Measurements from ENCODE around the gene POLR1G. TPM values are rescaled to one million over a fixed set of nuclear protein-coding genes. Genes with fewer than 3 reads are reported as not detected.

Gene POLR1G
- total and polyA plus RNA-seq, 9 of the 15 experiments (the other 6 are each of a cell fraction or from before 2014, with no cell fraction given) = 3.0 to 50.1 (median 27.4) TPM

DNA sequence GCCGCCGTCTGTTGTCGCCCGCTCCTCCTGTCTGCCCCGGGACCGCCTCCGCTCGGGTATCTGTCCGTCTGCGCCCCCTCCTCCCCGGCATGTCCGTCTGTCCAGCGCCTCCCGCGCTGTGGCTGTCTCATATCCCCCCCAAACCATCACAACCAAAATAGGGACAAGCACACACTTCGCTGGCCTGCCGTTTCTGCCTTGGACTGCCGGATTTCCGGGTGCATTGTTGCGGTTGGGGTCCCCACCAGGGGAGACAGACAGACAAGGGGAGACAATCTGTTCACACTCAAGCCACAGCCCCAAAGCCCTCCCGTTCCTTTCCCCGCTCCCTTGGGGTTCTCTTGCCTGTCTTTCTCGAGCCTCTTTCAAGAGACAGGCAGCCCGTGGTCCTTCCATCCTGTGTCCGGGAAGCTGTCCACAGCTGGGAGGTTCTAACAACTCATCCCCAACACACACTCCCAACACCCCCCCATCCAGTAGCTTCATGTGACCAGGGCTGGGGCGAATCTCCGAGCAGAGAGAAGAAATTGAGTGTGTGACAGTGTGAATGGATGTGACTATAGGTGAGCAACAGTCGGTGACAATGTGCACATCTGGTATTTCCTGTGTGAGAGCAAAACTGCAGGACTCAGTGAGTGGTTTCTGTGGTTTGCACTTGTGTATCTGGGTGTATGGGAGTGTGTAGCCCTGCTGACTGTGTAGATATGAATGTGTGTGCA lies 44.8 kb downstream of the POLR1G start (continued):
- TF ChIP-seq, protein P1, sequence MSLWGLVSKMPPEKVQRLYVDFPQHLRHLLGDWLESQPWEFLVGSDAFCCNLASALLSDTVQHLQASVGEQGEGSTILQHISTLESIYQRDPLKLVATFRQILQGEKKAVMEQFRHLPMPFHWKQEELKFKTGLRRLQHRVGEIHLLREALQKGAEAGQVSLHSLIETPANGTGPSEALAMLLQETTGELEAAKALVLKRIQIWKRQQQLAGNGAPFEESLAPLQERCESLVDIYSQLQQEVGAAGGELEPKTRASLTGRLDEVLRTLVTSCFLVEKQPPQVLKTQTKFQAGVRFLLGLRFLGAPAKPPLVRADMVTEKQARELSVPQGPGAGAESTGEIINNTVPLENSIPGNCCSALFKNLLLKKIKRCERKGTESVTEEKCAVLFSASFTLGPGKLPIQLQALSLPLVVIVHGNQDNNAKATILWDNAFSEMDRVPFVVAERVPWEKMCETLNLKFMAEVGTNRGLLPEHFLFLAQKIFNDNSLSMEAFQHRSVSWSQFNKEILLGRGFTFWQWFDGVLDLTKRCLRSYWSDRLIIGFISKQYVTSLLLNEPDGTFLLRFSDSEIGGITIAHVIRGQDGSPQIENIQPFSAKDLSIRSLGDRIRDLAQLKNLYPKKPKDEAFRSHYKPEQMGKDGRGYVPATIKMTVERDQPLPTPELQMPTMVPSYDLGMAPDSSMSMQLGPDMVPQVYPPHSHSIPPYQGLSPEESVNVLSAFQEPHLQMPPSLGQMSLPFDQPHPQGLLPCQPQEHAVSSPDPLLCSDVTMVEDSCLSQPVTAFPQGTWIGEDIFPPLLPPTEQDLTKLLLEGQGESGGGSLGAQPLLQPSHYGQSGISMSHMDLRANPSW (CRISPR knock-in tag; IDR thresholded peaks at IDR 0.05) = 0 out of 2 replicates have a peak, but pooled peaks have one; percentile 54
- 0 out of 2 replicates have a peak, but pooled peaks have one; percentile 37 for TF ChIP-seq ZNF12 (CRISPR knock-in tag; IDR thresholded peaks at IDR 0.05)
- TF ChIP-seq, protein P2, sequence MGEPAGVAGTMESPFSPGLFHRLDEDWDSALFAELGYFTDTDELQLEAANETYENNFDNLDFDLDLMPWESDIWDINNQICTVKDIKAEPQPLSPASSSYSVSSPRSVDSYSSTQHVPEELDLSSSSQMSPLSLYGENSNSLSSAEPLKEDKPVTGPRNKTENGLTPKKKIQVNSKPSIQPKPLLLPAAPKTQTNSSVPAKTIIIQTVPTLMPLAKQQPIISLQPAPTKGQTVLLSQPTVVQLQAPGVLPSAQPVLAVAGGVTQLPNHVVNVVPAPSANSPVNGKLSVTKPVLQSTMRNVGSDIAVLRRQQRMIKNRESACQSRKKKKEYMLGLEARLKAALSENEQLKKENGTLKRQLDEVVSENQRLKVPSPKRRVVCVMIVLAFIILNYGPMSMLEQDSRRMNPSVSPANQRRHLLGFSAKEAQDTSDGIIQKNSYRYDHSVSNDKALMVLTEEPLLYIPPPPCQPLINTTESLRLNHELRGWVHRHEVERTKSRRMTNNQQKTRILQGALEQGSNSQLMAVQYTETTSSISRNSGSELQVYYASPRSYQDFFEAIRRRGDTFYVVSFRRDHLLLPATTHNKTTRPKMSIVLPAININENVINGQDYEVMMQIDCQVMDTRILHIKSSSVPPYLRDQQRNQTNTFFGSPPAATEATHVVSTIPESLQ (CRISPR knock-in tag; IDR thresholded peaks at IDR 0.05) = 0 out of 2 replicates have a peak, but pooled peaks have one; percentile 0

DNA sequence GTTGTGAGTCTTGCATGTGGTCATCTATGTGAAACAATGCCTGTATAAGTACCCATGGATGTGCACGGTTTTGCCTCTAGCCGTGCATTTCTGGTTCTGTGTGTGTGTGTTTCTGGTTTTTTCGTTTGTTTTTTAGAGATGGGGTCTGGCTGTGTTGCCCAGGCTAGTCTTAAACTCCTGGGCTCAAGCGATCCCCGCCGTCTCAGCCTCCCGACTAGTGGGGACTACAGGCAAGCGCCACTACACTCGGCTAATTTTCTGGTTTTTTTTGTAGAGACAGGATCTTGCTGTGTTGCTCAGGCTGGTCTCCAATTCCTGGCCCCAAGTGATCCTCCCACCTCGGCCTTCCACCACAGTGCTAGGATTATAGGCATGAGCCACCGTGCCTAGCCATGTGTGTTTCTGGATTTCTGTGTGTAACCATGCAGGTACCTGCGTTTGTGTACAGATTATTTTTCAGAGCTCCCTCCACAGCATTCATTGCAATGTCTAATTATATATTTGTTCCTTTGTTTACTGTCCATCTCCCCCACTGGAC lies 45.5 kb downstream of the POLR1G start:
- in situ Hi-C loops (cut with MboI) = no loop called here
- Histone ChIP-seq H3K9me3 (replicated peaks; ENCODE audit: control insufficient read depth, insufficient read depth, low read depth, low read length) (no peaks in the 10 kb centered on the region), H3K27ac (ENCODE audit: extremely low read depth, low read depth, low read length) (no peak overlapping the region), H3K4me3 (no peak overlapping the region), H3K4me2 (ENCODE audit: insufficient read depth, low read length) (peak overlapping the region; percentile 71; the same call in 1 of the 2 replicates), H2AFZ (ENCODE audit: low read depth, low read length) (peak overlapping the region; percentile 81; the same call in 1 of the 2 replicates), H3K36me3 (ENCODE audit: control insufficient read depth, insufficient read depth, low read length) (no peaks in the 10 kb centered on the region), H3K4me1 (replicated peaks in 1 of 2; ENCODE audit: control insufficient read depth in 2 of 2, insufficient read depth in 2 of 2, low read length in 2 of 2) (peaks cover 25 to 32% of the 10 kb centered on the region in 2 experiments), H3K9me1 (ENCODE audit: control insufficient read depth, insufficient read depth, low read length) (no peaks in the 10 kb centered on the region), H3K9ac (ENCODE audit: insufficient read depth in 1 of 2, low read depth in 2 of 2, low read length in 2 of 2) (no peak overlapping the region), H3K79me2 (ENCODE audit: control insufficient read depth, insufficient read depth, low read length) (no peaks in the 10 kb centered on the region), H4K20me1 (replicated peaks; ENCODE audit: control insufficient read depth, insufficient read depth, low read length) (no peaks in the 10 kb centered on the region), H3K27me3 (ENCODE audit: control insufficient read depth in 2 of 2, insufficient read depth in 2 of 2, low read length in 2 of 2) (no peaks in the 10 kb centered on the region)
- CTCF ChIA-PET (ENCODE audit: low intra/inter-chr PET ratio) = no interaction called here
- POLR2A ChIA-PET = interaction anchor here (0.6 to 0.7 kb wide), 2 partner anchors 189 to 246 kb away, joined by 3 read pairs; no protein-coding TSS in a partner anchor
- BruUV-seq (replicated peaks) = no TSS peak
- intact Hi-C loops (cut with micrococcal nuclease) = no loop called here
- ATAC-seq (no peak), FAIRE-seq (no peak), DNase-seq (ENCODE audit: extremely low read depth in 1 of 4, low spot score in 3 of 4) (no peak)
- 68% methylated on average over 12 of the region's 12 CpGs for WGBS (ENCODE audit: insufficient coverage, low coverage, missing lambda C conversion rate)
- no peak for TF ChIP-seq SMAD2 (IDR thresholded peaks at IDR 0.05; ENCODE audit: low read depth, low read length)
- TF ChIP-seq ZNF12 (CRISPR knock-in tag; IDR thresholded peaks at IDR 0.05) = no peak
- TF ChIP-seq MTF1 (CRISPR knock-in tag; IDR thresholded peaks at IDR 0.05; ENCODE audit: borderline replicate concordance) = no peak
- TF ChIP-seq SRSF9 (IDR thresholded peaks at IDR 0.05; ENCODE audit: borderline replicate concordance, low read depth, low read length) = no peak
- TF ChIP-seq ZNF121 (CRISPR knock-in tag; conservative IDR thresholded peaks at IDR 0.05) = peak; percentile 89
- TF ChIP-seq KDM5B (IDR thresholded peaks at IDR 0.05; ENCODE audit: insufficient replicate concordance, low read depth, low read length) = no peak
- no peak for TF ChIP-seq CBFA2T3 (IDR thresholded peaks at IDR 0.05)
- TF ChIP-seq RBM15 (IDR thresholded peaks at IDR 0.05; ENCODE audit: insufficient read depth, low read length) = no peak

Measured in K562 (cell line).